Activated CD8-positive, alpha-beta T cell treated with anti-CD3 and anti-CD28 coated beads for 36 hours (primary cell): Measurements from ENCODE around the gene L3MBTL4. TPM values are rescaled to one million over a fixed set of nuclear protein-coding genes. Genes with fewer than 3 reads are reported as not detected.

Source experiments
- ATAC-seq: fragments of 200-7000 bp; cut with Tn5 transposase; one replicate; pipeline ENCODE4 v1.10.0; 2021; ENCODE audit warnings: mild to moderate bottlenecking, moderate library complexity
- CTCF ChIA-PET: fragments of 350-600 bp; sonication (Branson Sonifier 250); formaldehyde crosslinking; loops from one replicate; lab custom pipeline; 2021; ENCODE audit warnings: antibody characterized with exemption; lab: Charles Lee
- POLR2A ChIA-PET: fragments of 350-600 bp; sonication (Branson Sonifier 250); formaldehyde crosslinking; loops from one replicate; lab custom pipeline; 2021; ENCODE audit warnings: antibody characterized with exemption; lab: Charles Lee
- DNase-seq: peaks from one replicate; pipeline ENCODE4 v3.0.0-alpha.2; 2020
- H3K27ac Mint-ChIP-seq: one replicate; pipeline ENCODE4 v1.8.0; 2021; ENCODE audit warnings: mild to moderate bottlenecking, mixed read lengths
- H3K27me3 Mint-ChIP-seq: one replicate; pipeline ENCODE4 v1.8.0; 2021; ENCODE audit warnings: mixed read lengths
- H3K36me3 Mint-ChIP-seq: one replicate; pipeline ENCODE4 v1.8.0; 2021; ENCODE audit warnings: low read depth, mixed read lengths
- H3K4me1 Mint-ChIP-seq: one replicate; pipeline ENCODE4 v1.8.0; 2021; ENCODE audit warnings: low read depth, mixed read lengths
- H3K4me3 Mint-ChIP-seq: one replicate; pipeline ENCODE4 v1.8.0; 2021; ENCODE audit warnings: mild to moderate bottlenecking, moderate library complexity, mixed read lengths
- H3K9me3 Mint-ChIP-seq: one replicate; pipeline ENCODE4 v1.8.0; 2021; ENCODE audit warnings: mixed read lengths
- CTCF ChIP-seq: fragments of 200-600 bp; IDR thresholded peaks from one replicate; pipeline ENCODE4 v1.8.0; 2022; ENCODE audit warnings: antibody characterized with exemption, mild to moderate bottlenecking
- intact Hi-C: fragments of 100-400 bp; cut with micrococcal nuclease; formaldehyde crosslinking; loops from one replicate; pipeline ENCODE4 v1.10.0; 2022
- total RNA-seq, 2 experiments: library from RNA; stranded (reverse); gene quantifications; one replicate each; pipeline ENCODE4 v1.2.3, GENCODE V29; 2021

The L3MBTL4 gene
- total RNA-seq, 2 experiments from 2014 or later, result not detected

- Mint-ChIP-seq H3K27ac (no peak overlapping the region), H3K4me1 (no peaks in the 10 kb centered on the region), H3K27me3 (no peaks in the 10 kb centered on the region), H3K4me3 (no peak overlapping the region), H3K9me3 (no peaks in the 10 kb centered on the region), H3K36me3 (no peaks in the 10 kb centered on the region)
- no peak for TF ChIP-seq CTCF
- DNase-seq (no peak), ATAC-seq (no peak)
- intact Hi-C loops, result no loop called here
- ChIA-PET POLR2A (no interaction called here), CTCF (no interaction called here)
Measured at GRCh38 chr18:6174983-6175745, 239.5 kb downstream of the L3MBTL4 start.

- DNase-seq (no peak), ATAC-seq (no peak)
- Mint-ChIP-seq H3K4me1 (no peaks in the 10 kb centered on the region), H3K4me3 (no peak overlapping the region), H3K27ac (no peak overlapping the region), H3K9me3 (no peaks in the 10 kb centered on the region), H3K36me3 (no peaks in the 10 kb centered on the region), H3K27me3 (no peaks in the 10 kb centered on the region)
- POLR2A ChIA-PET, result no interaction called here
- intact Hi-C loops, result no loop called here
- no peak for TF ChIP-seq CTCF
- CTCF ChIA-PET, result no interaction called here
Measured at GRCh38 chr18:6170604-6171003, 244.1 kb downstream of the L3MBTL4 start.

- ChIA-PET POLR2A (no interaction called here), CTCF (no interaction called here)
- DNase-seq, result no peak
- intact Hi-C loops, result no loop called here
- Mint-ChIP-seq H3K27ac (no peak overlapping the region), H3K4me3 (no peak overlapping the region), H3K36me3 (no peaks in the 10 kb centered on the region), H3K9me3 (peaks cover 4% of the 10 kb centered on the region), H3K4me1 (no peaks in the 10 kb centered on the region), H3K27me3 (no peaks in the 10 kb centered on the region)
- TF ChIP-seq CTCF, result no peak
- ATAC-seq, result no peak
Measured at GRCh38 chr18:6161549-6161948, 253.2 kb downstream of the L3MBTL4 start.

- Mint-ChIP-seq H3K4me1 (no peaks in the 10 kb centered on the region), H3K36me3 (no peaks in the 10 kb centered on the region), H3K27me3 (no peaks in the 10 kb centered on the region), H3K4me3 (no peak overlapping the region), H3K27ac (no peak overlapping the region), H3K9me3 (peaks cover 4% of the 10 kb centered on the region)
- no peak for TF ChIP-seq CTCF
- DNase-seq, result no peak
- ChIA-PET POLR2A (no interaction called here), CTCF (no interaction called here)
- ATAC-seq, result no peak
- intact Hi-C loops, result no loop called here
Measured at GRCh38 chr18:6159426-6159825, 255.3 kb downstream of the L3MBTL4 start.

- ChIA-PET POLR2A (no interaction called here), CTCF (no interaction called here)
- intact Hi-C loops, result no loop called here
- ATAC-seq (no peak), DNase-seq (no peak)
- Mint-ChIP-seq H3K4me3 (no peak overlapping the region), H3K4me1 (no peaks in the 10 kb centered on the region), H3K27me3 (no peaks in the 10 kb centered on the region), H3K9me3 (peaks cover 4% of the 10 kb centered on the region), H3K27ac (no peak overlapping the region), H3K36me3 (no peaks in the 10 kb centered on the region)
- no peak for TF ChIP-seq CTCF
Measured at GRCh38 chr18:6158958-6159357, 255.8 kb downstream of the L3MBTL4 start.
